ENCODE results near the gene PPP1R3G.
"Not testable (repeated sequence)": the region's sequence is repeated elsewhere in the genome, so short reads cannot be mapped to it uniquely, and the experiment has no call there.

PPP1R3G gene

DNA sequence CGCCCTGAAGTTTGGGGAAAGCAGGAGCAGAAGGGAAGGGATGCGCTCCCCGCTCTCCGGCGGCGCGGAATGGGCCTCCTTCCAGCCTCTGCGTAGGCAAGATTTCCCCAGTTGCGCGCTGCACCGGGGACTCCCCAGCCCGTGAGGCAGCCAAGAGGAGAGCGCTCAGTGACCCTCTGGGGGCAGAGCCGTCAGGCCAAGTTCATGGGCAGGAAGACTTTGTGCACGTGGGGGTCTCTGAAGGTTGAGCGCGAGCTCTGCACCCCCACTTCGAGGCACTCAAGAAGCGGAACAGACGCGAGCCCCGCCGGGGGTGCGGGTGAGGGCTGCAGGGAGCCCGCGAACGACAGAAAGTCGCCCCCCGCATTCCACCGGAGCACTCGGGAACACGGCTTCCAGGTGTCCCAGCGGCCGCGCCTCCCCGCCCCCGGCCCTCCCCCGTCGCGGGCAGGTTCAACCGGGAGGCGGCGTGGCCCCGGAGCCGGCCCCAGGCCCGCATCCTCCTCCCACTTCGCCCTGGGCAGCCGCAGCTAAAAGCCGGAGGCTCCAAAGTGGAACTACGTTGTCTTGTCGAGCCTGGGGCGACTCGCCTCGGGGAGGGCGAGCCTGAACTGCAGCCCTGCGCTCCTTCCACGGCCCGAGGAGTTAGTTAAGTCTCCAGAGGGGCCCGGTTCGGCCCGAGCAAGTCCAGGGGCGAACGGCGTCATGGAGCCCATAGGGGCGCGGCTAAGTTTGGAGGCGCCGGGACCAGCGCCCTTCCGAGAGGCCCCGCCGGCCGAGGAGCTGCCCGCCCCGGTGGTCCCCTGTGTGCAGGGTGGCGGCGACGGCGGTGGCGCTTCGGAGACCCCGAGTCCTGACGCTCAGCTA is at the start of gene PPP1R3G:
PPP1R3G (plus strand) TSS at position 561 of the 867 bp plus-strand sequence; CDS start at position 706, 145 bp downstream.
- no peak for DNase-seq

DNA sequence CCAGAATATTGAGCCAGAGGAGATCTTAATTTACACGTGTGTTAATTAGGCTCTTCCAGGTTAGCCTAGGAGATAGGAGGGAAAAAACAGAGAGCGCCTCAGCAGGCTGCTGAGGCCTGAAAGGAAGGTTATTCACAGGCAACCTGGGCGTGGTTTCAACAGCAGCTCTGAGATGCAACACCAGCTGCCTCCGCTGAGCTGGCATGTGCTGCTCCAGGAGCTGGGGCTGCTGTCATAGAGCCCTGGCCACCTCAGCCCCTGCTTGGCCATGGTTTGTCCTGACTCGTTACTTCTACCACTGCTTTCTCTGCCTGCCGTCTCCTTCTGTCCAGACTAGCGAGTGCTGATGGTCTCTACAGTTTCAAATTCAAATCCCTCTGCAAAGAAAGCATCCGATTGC is 48.9 kb upstream of the PPP1R3G start:
- no peak for DNase-seq

DNA sequence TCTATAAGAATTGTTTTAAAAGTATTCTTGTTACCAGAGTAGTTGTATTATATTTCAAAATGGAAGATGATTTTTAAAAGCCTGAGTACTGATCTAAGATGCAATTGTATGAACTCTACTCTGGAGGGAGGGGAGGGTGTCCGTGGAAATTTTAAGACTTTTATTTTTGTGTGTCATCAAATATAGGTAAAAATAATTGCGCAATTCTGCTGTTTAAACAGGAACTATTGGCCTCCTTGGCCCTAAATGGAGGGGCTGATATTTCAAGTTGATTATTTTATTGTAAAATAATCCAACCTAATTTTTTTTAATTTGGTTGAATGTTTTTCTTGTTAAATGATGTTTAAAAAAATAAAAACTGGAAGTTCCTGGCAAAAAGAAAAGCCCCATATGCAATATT is 43.2 kb upstream of the PPP1R3G start:
- DNase-seq: no peak

DNA sequence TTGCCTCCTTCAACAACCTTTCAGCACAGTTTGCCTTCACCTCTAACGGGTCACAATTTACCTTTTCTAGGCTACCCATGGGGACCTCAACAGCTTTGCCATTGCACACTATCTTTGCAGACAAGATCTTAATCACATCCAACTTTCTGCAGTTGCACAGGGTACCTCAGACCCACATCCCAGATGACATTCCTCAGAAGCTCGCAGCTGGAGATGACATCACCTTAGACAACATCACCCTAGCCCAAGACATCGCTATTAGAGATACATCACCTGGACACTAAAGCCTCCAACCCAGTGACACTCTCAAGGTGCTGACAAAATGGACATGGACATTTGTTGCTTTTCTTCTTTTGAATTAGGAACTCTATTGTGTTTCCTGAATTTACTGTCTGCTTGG is 42.7 kb upstream of the PPP1R3G start:
- DNase-seq: no peak

DNA sequence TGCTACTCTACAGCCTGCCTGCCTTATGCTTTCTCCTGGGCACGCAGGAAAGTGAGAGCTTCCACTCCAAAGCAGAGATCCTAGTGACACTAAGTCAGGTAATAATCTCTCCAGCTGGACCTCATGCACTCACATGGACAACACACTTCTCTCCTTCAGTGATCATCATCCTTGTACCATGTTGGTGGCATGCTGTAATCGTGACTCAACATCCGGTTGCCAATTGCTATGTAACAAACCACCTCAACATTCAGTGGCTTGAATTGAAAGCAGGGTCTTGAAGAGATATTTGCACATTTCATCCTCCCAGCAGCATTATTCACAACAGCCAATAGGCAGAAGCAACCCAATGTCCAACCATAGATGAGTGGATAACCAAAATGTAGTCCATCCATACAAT is 40.3 kb upstream of the PPP1R3G start:
- DNase-seq: no peak

DNA sequence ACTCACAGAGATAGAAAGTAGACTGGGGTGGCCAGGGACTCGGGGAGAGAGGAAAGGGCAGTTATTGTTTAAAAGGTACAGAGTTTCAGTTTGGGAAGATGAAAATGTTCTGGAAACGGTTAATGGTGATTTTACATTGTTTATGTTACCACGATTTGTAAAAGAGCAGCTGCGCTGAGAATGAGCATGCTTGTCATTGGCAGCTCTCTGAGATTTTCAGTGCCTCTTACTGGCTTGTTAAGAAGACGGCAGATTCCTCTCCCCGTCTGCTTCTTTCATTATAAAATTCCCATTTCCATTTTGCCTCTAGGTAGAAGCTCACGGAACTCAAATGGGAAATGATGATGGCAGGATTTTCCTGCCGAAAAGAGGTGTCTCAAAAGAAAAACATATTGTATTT is 39.7 kb upstream of the PPP1R3G start:
- DNase-seq: no peak

DNA sequence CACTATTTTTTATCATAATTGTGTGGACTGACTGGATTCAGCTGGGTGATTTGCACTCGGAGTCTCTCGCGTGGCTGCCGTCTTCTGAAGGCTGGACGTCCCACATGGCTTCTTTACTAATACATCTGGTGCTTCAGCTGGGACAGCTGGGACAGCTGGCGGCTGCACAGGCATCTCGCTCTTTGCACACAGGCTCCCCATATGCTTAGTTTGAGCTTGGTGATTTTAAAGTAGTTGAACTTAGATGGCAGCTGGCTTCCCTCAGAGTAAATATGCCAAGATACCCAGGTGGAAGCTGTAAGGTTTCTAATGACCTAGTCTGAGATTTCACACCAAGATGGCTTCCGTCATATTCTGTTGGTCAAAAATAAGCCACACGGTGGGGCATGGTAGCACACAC is 38.7 kb upstream of the PPP1R3G start:
- no peak for DNase-seq

DNA sequence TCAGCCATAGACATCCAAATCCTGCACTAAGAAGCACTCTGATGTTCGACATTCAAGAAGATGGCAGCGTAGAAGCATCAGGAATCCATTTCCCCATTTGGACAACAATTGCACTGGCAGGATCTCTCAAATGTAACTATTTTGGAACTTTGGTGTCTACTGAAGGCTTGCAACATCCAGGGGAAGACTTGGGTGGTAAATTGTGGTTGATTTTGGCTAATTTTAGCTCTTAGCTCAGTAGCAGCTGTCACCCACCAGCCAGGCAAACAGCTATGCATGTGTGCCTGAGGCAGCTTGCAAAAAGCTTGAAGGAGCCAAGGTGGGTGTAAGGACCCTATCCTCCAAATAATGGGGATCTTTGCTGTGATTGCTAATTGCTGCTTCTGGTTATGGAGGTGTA is 35.1 kb upstream of the PPP1R3G start:
- no peak for DNase-seq

DNA sequence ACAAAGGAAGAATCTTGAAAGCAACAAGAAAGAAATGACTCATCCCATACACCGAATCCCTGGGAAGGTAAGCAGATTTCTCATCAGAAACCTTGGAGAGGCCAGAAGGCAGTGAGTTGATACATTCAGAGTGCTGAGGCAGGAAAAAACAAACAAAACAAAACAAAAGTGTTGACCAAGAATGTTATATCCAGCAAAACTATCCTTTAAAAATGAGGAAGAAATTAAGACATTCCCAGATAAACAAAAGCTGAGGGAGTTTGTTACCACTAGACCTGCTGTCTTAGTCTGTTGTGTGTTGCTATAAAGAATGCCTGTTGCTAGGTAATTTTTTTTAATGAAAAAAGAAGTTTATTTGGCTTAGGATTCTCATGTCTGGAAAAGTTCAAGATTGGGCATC is 33.7 kb upstream of the PPP1R3G start:
- no peak for DNase-seq

DNA sequence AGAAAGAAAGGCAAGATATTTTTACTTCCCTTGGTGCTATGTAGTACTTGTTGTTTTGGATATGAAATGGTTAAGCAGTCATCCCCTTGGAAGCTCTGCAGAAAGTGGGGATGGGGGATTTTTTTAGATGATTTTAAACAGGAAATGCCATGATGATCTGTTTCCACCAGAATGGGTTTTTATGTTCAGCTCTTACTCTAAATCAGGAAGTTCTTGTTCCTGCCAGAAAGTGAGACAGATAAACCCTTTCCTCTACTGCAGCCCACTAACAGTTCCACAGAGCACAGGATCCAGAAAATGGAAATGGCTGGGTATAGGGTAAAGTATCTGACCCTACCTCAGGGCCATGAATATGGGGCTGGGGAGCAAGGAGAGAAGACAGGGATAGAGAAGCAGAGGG is 32.1 kb upstream of the PPP1R3G start:
- DNase-seq: no peak

DNA sequence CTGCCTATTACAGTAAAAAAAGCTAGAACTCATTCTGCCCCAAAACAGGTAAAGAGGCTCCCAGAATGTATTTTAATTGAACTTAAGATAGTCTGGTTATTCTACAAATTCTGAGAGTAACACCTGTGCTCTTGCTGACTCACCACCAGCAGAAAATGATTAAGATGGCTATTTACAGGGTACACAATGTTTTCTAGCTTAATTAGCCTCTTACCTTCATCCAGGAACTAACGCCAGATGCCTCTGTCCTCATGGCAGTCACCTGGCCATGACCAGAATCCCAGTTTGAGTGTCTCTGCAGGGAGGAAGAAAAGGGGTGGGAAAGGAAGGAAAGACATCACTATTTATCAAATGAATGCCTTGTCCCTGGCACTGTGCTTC is 31.3 kb upstream of the PPP1R3G start:
- DNase-seq: no peak

DNA sequence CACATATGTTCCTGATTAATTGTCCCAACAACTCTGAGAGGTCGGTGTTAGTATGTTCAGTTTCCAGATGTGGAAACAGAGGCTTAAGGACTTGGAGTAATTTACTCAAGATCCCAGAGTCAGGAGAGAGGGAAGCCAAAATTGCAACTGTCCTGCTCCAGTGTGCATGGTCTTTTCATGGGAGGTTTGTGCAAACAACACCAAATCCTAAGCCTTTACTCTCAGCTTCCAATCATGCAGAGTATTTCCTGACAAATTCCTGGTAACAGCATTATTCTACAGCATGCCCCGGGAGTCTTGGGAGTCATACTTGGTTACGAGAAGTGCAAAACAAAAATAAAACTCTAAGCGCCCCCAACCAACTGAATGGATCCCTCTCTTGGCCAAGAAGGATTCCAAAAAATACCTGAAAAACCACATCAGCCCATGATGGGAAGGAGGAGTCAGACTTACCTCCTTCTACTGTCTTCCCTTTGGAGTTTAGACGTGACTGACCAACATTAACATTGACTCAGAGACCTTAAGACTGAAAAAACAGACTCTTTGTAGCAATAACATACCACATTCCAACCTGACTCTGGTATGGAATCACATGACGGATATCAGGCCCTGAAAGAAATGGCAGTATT is 30.8 kb upstream of the PPP1R3G start:
- DNase-seq: no peak

DNA sequence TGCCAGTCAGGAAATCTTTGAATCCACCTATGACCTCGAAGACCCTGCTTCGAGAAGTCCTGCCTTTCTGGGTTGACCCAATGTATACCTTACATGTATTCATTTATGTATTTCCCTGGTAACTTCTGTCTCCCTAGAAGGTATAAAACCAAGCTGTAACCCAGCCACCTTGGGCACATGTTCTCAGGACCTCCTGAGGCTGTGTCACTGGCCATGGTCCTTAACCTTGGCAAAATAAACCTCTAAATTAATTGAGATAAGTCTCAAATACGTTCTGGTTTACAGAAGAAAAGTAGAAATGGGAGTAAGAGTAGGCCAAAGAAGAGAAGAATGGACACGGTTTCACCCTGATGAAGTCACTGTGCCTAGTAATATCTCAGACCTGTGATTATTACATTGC is 30.0 kb upstream of the PPP1R3G start:
- DNase-seq: no peak

DNA sequence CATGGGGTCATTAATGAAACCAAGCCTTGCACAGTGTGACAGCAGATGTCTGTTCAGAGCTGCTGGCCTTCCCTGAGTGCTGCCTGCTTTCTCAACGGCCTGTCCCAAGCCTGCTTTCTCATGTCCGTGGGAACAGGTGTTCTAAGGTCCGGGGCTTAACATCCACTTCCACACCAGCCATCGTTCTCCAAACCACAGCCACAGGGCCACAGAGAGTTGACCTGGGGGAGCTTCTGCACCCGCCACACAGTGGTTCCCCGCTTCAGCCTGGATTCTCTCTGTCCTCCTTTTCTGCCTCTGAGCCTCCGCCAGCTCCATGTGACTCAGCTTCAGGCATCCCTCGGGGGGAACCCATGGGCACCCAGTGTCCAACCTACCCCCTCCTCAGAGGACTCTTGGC is 26.9 kb upstream of the PPP1R3G start:
- no peak for DNase-seq

DNA sequence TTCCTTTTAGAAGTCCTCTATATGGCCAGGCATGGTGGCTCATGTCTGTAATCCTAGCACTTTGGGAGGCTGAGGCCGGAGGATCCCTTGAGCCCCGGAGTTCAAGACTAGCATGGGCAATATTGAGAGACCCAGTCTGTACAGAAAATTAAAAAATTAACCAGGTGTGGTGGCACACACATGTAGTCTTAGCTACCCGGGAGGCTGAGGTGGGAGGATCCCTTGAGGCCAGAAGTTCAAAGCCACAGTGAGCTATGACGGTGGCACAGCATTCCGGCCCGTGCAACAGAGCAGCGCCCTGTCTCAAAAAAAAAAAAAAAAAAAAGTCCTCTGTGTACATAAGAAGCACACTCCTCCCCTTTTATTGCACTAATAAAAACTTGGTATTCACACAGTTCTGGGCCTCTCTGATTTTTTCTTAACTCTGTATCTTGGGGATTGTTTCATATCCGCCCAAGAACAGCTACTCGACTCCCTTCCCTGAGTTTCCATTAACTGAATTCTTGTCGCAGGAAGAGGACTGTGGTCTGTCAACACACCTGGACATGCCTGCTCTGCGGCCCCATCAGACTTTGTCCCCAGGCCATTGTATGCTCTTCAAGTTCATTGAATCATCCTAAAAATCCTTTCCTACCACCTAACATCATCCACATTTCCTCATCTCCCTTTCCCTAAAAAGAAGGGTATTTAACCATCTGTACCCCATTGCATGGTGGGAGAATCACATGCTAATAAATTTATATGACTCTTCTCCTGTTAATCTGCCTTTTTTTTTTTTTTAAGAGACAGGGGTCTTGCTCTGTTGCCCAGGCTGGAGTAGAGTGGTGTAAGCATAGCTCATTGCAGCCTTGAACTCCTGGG is 25.9 kb upstream of the PPP1R3G start:
- no peak for DNase-seq

DNA sequence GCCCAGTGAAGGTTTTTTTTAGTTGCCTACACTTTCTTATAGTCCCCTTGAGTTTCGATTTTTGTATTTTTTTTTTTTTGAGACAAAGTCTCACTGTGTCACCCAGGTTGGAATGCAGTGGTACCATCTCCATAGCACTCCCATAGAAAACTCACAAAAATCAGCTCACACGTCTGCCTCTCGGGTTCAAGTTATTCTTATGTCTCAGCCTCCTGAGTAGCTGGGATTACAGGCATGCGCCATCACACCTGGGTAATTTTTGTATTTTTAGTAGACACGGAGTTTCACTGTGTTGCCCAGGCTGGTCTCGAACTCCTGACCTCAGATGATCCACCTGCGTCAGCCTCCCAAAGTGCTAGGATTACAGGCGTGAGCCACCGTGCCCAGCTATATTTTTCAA is 24.7 kb upstream of the PPP1R3G start:
- not testable (repeated sequence) for DNase-seq

DNA sequence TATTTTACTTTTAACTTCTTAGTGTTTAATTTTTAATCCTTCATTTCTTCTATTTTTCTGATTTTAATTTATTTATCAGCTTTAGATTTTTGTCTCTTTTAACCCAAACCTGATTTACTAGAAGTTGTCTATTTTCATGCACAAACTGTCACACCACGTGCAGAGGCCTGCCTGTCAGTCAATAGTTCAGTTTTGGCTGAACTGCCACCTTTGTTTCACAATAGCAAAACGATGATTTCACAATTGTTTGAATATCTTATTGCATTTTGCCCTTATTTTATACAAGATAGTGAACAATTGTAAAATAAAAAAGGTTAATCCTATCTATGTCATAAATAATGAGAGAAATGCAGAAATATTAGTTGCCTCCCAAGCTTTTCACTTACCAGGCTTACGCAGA is 24.0 kb upstream of the PPP1R3G start:
- DNase-seq: no peak

DNA sequence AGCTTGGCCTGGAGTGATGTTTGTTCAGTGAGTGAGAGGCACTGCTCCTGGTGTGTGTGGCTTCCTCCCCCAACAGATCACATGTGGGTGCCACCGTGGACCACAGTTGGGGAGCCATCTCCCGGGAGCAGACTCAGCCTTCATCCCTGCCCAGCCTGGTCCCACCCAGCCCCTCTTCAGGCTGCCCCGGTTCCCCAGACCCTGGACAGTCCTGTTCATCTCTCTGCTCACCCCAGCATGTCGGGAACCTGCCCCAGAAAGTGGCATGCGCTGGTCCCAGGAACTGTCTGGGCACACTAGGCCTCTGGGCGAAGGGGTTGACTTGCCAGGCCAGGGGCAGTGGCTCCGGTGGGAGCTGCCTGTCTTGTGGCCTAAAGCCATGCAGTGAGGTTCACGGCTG is 21.5 kb upstream of the PPP1R3G start:
- no peak for DNase-seq

DNA sequence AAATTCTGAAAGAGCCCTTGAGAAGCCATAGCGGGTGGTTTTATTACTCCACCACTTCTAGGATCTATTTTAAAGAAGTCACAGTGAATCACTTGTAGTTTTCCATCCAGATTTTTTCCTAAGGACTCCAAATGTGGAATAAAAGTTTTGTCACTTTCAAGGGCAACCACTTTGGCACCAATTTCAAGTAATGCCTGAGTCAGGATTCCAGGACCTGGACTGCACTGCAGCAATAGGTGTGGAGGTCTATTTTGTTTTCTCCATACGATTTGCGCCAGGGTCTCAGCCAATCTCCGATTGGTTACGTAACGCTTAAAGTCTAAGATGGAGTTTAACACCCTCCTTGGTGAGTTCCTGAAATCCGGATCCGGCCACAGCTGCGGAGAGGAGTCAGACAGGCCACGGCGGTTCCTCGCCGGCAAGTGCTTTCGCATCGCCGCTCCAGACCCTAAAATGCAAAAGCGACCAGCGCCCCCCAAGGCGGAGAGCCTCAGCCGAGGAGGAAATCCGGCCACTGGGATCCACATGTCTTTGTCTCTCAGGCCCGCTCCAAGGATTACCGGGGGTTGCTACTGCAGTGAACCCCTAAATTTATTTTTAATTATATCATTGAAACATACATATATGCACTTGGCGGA is 18.6 kb upstream of the PPP1R3G start:
- no peak for DNase-seq

DNA sequence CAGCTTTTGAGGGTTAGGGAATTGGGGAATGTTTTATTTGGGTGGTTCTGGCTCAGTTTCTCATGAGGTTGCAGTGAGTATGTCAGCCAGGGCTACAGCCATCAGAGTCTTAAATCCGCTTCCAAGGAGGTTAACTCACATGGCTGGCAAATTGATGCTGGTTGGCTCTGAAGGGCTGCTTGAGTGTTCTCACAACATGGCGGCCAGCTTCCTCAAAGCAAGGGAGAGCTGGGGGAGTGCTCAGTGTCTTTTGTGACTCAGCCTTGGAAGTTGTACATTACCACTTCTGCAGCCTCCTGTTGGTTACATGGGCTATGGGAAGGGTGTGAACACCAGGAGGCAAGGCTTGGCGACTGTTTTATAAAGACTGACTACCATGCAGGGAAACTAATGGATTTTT is 17.8 kb upstream of the PPP1R3G start:
- no peak for DNase-seq

DNA sequence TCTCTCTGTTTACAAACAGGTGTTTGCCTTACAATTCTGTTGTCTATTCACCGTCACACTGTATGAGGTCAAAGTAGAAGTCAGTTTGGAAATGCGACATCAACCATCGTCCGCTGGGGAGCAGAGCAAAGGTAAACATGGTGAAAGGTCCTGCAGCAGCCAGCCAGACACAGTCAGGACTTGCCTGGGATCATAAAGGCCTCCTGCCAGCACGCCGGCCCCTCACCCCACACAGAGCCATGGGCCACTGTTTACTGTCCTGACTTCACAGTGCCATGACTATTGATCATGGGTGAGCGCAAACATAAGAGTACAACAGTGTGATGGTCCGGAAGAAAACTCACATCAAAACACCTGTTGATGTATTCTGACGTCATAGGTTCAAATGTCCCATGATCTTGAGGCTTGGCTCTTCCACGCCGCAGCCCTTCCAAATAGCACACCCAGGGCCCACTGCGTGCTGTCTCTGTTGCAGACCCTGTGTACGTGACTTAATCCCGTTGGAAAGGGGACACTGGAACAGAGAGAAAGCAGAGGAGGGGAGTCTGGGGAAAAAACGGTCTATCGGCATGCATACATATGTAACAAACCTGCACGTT is 16.9 kb upstream of the PPP1R3G start:
- no peak for DNase-seq

DNA sequence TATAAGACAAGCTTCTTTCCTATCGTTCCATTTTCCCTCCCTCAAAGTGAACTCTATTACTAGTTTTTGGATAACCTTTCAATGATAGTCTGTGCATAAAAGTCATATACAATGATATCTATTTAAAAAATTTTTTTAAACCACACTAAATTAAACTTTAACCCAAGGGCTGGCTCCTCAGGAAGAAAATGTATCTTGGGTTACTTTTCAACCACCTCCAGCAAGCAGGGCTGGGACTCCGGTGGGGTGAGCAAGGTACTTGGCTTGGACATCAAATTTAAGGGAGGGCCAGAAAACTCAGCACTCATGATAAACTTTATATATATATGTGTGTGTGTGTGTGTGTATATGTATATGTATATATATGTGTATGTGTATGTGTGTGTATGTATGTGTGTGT is 13.9 kb upstream of the PPP1R3G start:
- DNase-seq: no peak

DNA sequence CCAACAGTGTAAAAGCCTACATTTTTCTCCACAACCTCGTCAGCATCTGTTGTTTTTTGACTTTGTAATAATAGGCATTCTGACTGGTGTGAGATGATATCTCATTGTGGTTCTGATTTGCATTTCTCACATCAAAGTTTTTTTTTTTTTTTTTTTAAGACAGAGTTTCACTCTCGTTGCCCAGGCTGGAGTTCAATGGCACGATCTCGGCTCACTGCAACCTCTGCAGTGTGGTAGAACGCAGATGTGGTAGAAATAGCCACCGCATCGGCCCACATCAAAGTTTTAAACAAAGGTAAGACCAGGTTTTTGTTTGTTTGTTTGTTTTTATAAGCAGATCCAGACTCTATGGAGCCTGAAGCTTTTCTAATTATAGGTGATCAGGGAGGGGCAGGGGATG is 12.7 kb upstream of the PPP1R3G start:
- DNase-seq: no peak

Measured in SW 1271 (cell line).